KMS-11 (cell line): Measurements from ENCODE around the gene ZNRF3.

ENCODE experiments used
- H2AFZ ChIP-seq: fragments of 200-600 bp; sonication (generic); 2 replicates; pipeline ENCODE4 v1.6.1; 2016; ENCODE audit warnings: antibody characterized with exemption, mixed run types, low read depth
- H3K27ac ChIP-seq: fragments of 200-600 bp; sonication (generic); 2 replicates; pipeline ENCODE4 v1.6.1; 2016; ENCODE audit warnings: mild to moderate bottlenecking, mixed run types
- H3K27me3 ChIP-seq: fragments of 200-600 bp; sonication (generic); 2 replicates; pipeline ENCODE4 v1.6.1; 2017; ENCODE audit warnings: mild to moderate bottlenecking, low read depth, mixed run types, moderate library complexity; ENCODE audit not compliant: insufficient read depth
- H3K36me3 ChIP-seq: fragments of 200-600 bp; sonication (generic); 2 replicates; pipeline ENCODE4 v1.6.1; 2017; ENCODE audit warnings: mild to moderate bottlenecking, mixed run types; ENCODE audit not compliant: insufficient read depth
- H3K4me1 ChIP-seq: fragments of 200-600 bp; sonication (generic); 2 replicates; pipeline ENCODE4 v1.6.1; 2016; ENCODE audit warnings: mild to moderate bottlenecking, low read depth, mixed run types; ENCODE audit not compliant: poor library complexity, severe bottlenecking
- H3K4me2 ChIP-seq: fragments of 200-600 bp; sonication (generic); 2 replicates; pipeline ENCODE4 v1.7.0; 2016; ENCODE audit warnings: mild to moderate bottlenecking, mixed run types
- H3K4me3 ChIP-seq: fragments of 200-600 bp; sonication (generic); IDR thresholded peaks from 2 replicates; pipeline ENCODE4 v1.6.1; 2017; ENCODE audit warnings: low read depth, low read length, mixed read lengths; ENCODE audit not compliant: insufficient read depth
- H3K79me2 ChIP-seq: fragments of 200-600 bp; sonication (generic); 2 replicates; pipeline ENCODE4 v1.6.1; 2016; ENCODE audit warnings: low read depth, mixed run types; ENCODE audit not compliant: insufficient read depth
- H3K9ac ChIP-seq: fragments of 200-600 bp; sonication (generic); 2 replicates; pipeline ENCODE4 v1.6.1; 2016; ENCODE audit warnings: mild to moderate bottlenecking, mixed run types
- H4K20me1 ChIP-seq: fragments of 200-600 bp; sonication (generic); 2 replicates; pipeline ENCODE4 v1.6.1; 2016; ENCODE audit warnings: mild to moderate bottlenecking, mixed run types; ENCODE audit not compliant: insufficient read depth
- CTCF ChIP-seq: fragments of 200-600 bp; sonication (generic); conservative IDR thresholded peaks from 2 replicates; pipeline ENCODE4 v1.6.1; 2017; ENCODE audit warnings: low read depth, mild to moderate bottlenecking, antibody characterized with exemption, low read length, moderate library complexity, mixed read lengths

The ZNRF3 gene

DNA sequence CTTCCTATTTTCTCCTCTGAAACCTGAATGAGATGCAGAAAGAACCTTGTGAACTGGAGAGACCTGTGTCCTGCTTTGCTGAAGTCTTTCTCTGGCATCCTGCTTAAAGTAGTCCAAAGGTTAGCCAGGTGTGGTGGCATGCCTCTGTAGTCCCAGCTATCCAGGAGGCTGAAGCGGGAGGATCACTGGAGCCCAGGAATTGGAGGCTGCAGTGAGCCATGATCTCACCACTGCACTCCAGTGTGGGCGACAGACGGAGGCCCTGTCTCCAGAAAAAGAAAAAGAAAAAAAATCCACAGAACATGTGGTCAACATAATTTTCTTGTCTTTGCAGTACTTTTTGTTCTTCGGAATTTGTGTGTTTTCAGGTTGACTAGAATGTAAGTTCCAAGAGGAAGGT lies 187.1 kb downstream of the ZNRF3 start:
- H3K4me1 ChIP-seq: peaks cover 7% of the 10 kb centered on the region
- H3K27me3 ChIP-seq: no peaks in the 10 kb centered on the region
- no peak overlapping the region for H3K9ac ChIP-seq
- TF ChIP-seq CTCF: no peak
- no peak overlapping the region for H2AFZ ChIP-seq
- H3K36me3 ChIP-seq: no peaks in the 10 kb centered on the region
- no peaks in the 10 kb centered on the region for H3K79me2 ChIP-seq
- H3K27ac ChIP-seq: no peak overlapping the region
- H3K4me2 ChIP-seq: no peak overlapping the region
- H4K20me1 ChIP-seq: no peaks in the 10 kb centered on the region
- H3K4me3 ChIP-seq: no peak overlapping the region

GRCh38 chr22:29071261-29072045 lies 188.1 kb downstream of the ZNRF3 start:
- no peak overlapping the region for H3K9ac ChIP-seq
- no peak overlapping the region; the same call in 1 of the 2 replicates for H2AFZ ChIP-seq
- H3K4me1 ChIP-seq: peaks cover 7% of the 10 kb centered on the region
- H4K20me1 ChIP-seq: no peaks in the 10 kb centered on the region
- H3K27ac ChIP-seq: no peak overlapping the region
- H3K4me2 ChIP-seq: no peak overlapping the region
- H3K79me2 ChIP-seq: no peaks in the 10 kb centered on the region
- no peaks in the 10 kb centered on the region for H3K36me3 ChIP-seq
- no peak for TF ChIP-seq CTCF
- no peak overlapping the region for H3K4me3 ChIP-seq
- H3K27me3 ChIP-seq: no peaks in the 10 kb centered on the region

GRCh38 chr22:29072193-29072978 lies 189.0 kb downstream of the ZNRF3 start:
- no peak overlapping the region for H3K9ac ChIP-seq
- H3K27me3 ChIP-seq: no peaks in the 10 kb centered on the region
- peaks cover 7% of the 10 kb centered on the region for H3K4me1 ChIP-seq

More at GRCh38 chr22:29072193-29072978, 189.0 kb downstream of the ZNRF3 start:
- no peak overlapping the region for H3K27ac ChIP-seq
- peak overlapping the region; percentile 73 for H3K4me2 ChIP-seq
- H4K20me1 ChIP-seq: no peaks in the 10 kb centered on the region
- H2AFZ ChIP-seq: peak overlapping the region; percentile 79; the same call in 1 of the 2 replicates
- TF ChIP-seq CTCF: no peak
- no peaks in the 10 kb centered on the region for H3K36me3 ChIP-seq
- H3K4me3 ChIP-seq: no peak overlapping the region
- H3K79me2 ChIP-seq: no peaks in the 10 kb centered on the region
